HG02884 (cell line): Measurements from ENCODE around the gene PPARG.

ENCODE experiments used
- ATAC-seq: cut with Tn5 transposase; IDR thresholded peaks from one replicate; pipeline ENCODE4 v1.9.1; 2021; ENCODE audit warnings: mild to moderate bottlenecking, moderate library complexity; ENCODE audit not compliant: unreplicated experiment

The PPARG gene

GRCh38 chr3:12308517-12308916 is 19.6 kb downstream of the PPARG start:
- ATAC-seq: no peak

GRCh38 chr3:12309716-12310115 is 20.8 kb downstream of the PPARG start:
- no peak for ATAC-seq

GRCh38 chr3:12312010-12312409 is 23.1 kb downstream of the PPARG start:
- ATAC-seq: no peak

- ATAC-seq: no peak
Measured at GRCh38 chr3:12313519-12313918, 24.6 kb downstream of the PPARG start.

GRCh38 chr3:12316253-12316652 is 27.4 kb downstream of the PPARG start:
- ATAC-seq: no peak

- no peak for ATAC-seq
Measured at GRCh38 chr3:12316729-12317351, 28.0 kb downstream of the PPARG start.

GRCh38 chr3:12317914-12318313 is 29.0 kb downstream of the PPARG start:
- no peak for ATAC-seq

- ATAC-seq: no peak
Measured at GRCh38 chr3:12318758-12319621, 30.1 kb downstream of the PPARG start.

- ATAC-seq: no peak
Measured at GRCh38 chr3:12321015-12321414, 32.1 kb downstream of the PPARG start.

- no peak for ATAC-seq
Measured at GRCh38 chr3:12323237-12323636, 34.4 kb downstream of the PPARG start.

- no peak for ATAC-seq
Measured at GRCh38 chr3:12325586-12326515, 37.0 kb downstream of the PPARG start.

- no peak for ATAC-seq
Measured at GRCh38 chr3:12327021-12327420, 38.2 kb downstream of the PPARG start.

GRCh38 chr3:12328132-12328836 is 39.4 kb downstream of the PPARG start:
- ATAC-seq: no peak

- no peak for ATAC-seq
Measured at GRCh38 chr3:12328837-12329462, 40.1 kb downstream of the PPARG start.

- ATAC-seq: no peak
Measured at GRCh38 chr3:12334786-12335185, 45.9 kb downstream of the PPARG start.

GRCh38 chr3:12335421-12335820 is 46.6 kb downstream of the PPARG start:
- ATAC-seq: no peak

- ATAC-seq: no peak
Measured at GRCh38 chr3:12336099-12336498, 47.2 kb downstream of the PPARG start.

GRCh38 chr3:12338595-12339546 is 50.0 kb downstream of the PPARG start:
- ATAC-seq: no peak
